HTERT RPE-1 (cell line): ENCODE results near the gene LMOD2.

ENCODE experiments used
- in situ Hi-C: fragments of 300-500 bp; cut with MboI; formaldehyde crosslinking; loops from 4 replicates; pipeline ENCODE4 v1.14.3; 2020; ENCODE audit warnings: low sequenced_read_pairs

Gene LMOD2

GRCh38 chr7:123637878-123638277 is 17.8 kb upstream of the LMOD2 start:
- in situ Hi-C loops, result no loop called here

GRCh38 chr7:123639631-123640030 is 16.0 kb upstream of the LMOD2 start:
- in situ Hi-C loops, result no loop called here

- in situ Hi-C loops, result no loop called here
These were observed 15.1 kb upstream of the LMOD2 start for GRCh38 chr7:123640583-123640982.

- in situ Hi-C loops, result no loop called here
These were observed 13.8 kb upstream of the LMOD2 start for GRCh38 chr7:123641901-123642300.

GRCh38 chr7:123643495-123644441 is 11.9 kb upstream of the LMOD2 start:
- in situ Hi-C loops, result no loop called here

GRCh38 chr7:123645516-123645915 is 10.2 kb upstream of the LMOD2 start:
- in situ Hi-C loops, result no loop called here

- in situ Hi-C loops, result no loop called here
These were observed 8.4 kb upstream of the LMOD2 start for GRCh38 chr7:123647106-123647730.

- in situ Hi-C loops, result no loop called here
These were observed 5.7 kb upstream of the LMOD2 start for GRCh38 chr7:123649964-123650363.

GRCh38 chr7:123650595-123650994 is 5.1 kb upstream of the LMOD2 start:
- in situ Hi-C loops, result no loop called here

- in situ Hi-C loops, result no loop called here
These were observed 3.3 kb upstream of the LMOD2 start for GRCh38 chr7:123652406-123652805.

GRCh38 chr7:123653162-123653561 is 2.5 kb upstream of the LMOD2 start:
- in situ Hi-C loops, result no loop called here

- in situ Hi-C loops, result no loop called here
These were observed 1.1 kb downstream of the LMOD2 start for GRCh38 chr7:123656544-123657303.

- in situ Hi-C loops, result no loop called here
These were observed 1.6 kb downstream of the LMOD2 start for GRCh38 chr7:123657304-123657685.

GRCh38 chr7:123658023-123658422 is 2.4 kb downstream of the LMOD2 start:
- in situ Hi-C loops, result no loop called here

- in situ Hi-C loops, result no loop called here
These were observed 5.1 kb downstream of the LMOD2 start for GRCh38 chr7:123660514-123661354.

GRCh38 chr7:123661765-123662164 is 6.1 kb downstream of the LMOD2 start:
- in situ Hi-C loops, result no loop called here

- in situ Hi-C loops, result no loop called here
These were observed 6.6 kb downstream of the LMOD2 start for GRCh38 chr7:123662293-123662692.

GRCh38 chr7:123662755-123663154 is 7.1 kb downstream of the LMOD2 start:
- in situ Hi-C loops, result no loop called here

- in situ Hi-C loops, result no loop called here
These were observed 7.5 kb downstream of the LMOD2 start for GRCh38 chr7:123663200-123663599.

GRCh38 chr7:123665157-123665556 is 9.5 kb downstream of the LMOD2 start:
- in situ Hi-C loops, result no loop called here

- in situ Hi-C loops, result no loop called here
These were observed 10.2 kb downstream of the LMOD2 start for GRCh38 chr7:123665896-123666295.
